ENCODE measurements around the gene KCTD1.

The KCTD1 gene

GRCh38 chr18:26548415-26549262, at the start of gene KCTD1:
Gene KCTD1, minus strand, starts transcription at chr18:26548553. Its CDS starts 17 bp downstream, at chr18:26548536.
- peak; percentile 70 for DNase-seq (ENCODE audit: low spot score)

DNA sequence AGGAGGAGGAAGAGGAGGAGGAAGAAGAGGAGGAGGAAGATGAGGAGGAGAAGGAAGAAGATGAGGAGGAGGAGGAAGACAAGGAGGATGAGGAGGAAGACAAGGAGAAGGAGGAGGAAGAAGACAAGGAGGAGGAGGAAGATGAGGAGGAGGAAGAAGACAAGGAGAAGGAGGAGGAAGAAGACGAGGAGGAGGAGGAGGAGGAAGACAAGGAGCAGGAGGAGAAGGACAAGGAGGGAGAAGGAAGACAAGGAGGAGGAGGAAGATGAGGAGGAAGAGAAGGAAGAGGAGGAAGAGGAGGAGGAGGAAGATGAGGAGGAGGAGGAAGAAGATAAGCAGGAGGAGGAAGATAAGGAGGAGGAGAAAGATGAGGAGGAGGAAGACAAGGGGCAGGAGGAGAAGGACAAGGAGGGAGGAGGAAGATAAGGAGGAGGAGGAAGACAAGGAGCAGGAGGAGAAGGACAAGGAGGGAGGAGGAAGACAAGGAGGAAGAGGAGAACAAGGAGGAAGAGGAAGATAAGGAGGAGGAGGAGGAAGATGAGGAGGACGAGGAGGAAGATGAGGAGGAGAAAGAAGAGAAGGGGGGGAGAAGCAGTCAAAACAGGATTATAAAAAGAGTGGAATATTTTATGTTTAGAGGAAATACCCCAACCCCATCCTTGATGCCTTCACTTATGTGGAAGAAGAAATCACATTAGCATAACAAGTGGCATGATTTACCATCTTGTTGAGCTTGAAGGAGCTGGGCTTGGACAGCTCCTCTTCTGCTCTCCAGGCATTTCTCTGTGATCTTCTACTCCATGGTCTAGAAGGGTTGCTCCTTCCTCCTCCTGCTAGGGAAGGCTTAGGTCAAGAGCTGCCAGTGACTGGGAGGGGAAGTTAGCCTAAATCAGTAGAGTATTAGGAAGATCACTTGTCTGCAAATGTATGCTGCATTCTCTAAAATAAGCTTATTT, 45.3 kb upstream of the KCTD1 start:
- DNase-seq (ENCODE audit: low spot score) = no peak

- no peak for DNase-seq (ENCODE audit: low spot score)
Measured at GRCh38 chr18:26584745-26585144, 36.4 kb upstream of the KCTD1 start.

DNA sequence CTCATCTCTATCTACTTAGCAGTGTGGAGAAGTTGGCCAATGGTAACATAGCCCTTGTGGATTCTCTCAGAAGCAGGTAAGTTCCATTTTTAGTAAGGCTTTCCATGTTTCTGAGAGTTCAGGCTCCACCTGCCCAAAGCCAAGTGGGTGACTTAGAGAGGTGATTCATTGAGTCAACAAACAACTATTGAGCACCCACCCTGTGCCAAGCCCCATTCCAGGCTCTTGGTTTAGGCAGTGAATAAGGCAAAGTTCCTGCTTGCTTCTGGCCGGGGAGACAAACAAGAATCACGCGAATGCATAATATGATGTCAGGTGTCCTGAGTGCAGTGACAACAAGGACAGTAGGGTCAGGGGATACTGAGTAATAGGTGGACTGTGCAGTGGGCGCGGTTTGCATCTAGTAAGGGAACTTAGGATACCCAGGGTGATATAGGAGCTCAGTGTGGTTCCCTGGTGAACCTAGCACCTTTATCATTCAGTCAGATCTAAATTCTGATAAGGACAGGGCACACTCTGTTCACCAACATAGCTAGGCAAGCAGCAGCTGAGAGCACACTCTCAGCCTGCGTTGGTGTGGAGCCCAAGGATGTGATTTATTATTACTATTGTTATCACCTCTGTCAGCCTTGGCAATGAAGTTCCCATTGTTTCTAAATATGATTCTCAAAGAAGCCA, 31.7 kb upstream of the KCTD1 start:
- DNase-seq (ENCODE audit: low spot score) = no peak

DNA sequence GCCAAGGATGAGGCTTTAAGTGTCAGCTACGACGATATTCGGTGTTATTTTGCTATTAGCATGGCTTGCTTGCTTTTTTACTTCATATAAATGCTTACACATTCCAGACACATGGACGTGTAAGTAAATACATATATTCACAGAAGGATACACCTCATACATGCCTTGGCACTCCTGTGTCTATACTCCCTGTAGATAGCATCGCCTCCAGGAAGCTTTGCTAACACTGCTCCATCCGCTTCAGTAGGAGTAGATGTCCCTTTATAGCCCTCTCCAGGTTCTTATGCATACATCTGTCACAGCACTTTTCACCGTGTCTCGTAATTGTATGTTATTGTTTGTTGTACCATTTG, 27.5 kb upstream of the KCTD1 start:
- DNase-seq (ENCODE audit: low spot score) = no peak

DNA sequence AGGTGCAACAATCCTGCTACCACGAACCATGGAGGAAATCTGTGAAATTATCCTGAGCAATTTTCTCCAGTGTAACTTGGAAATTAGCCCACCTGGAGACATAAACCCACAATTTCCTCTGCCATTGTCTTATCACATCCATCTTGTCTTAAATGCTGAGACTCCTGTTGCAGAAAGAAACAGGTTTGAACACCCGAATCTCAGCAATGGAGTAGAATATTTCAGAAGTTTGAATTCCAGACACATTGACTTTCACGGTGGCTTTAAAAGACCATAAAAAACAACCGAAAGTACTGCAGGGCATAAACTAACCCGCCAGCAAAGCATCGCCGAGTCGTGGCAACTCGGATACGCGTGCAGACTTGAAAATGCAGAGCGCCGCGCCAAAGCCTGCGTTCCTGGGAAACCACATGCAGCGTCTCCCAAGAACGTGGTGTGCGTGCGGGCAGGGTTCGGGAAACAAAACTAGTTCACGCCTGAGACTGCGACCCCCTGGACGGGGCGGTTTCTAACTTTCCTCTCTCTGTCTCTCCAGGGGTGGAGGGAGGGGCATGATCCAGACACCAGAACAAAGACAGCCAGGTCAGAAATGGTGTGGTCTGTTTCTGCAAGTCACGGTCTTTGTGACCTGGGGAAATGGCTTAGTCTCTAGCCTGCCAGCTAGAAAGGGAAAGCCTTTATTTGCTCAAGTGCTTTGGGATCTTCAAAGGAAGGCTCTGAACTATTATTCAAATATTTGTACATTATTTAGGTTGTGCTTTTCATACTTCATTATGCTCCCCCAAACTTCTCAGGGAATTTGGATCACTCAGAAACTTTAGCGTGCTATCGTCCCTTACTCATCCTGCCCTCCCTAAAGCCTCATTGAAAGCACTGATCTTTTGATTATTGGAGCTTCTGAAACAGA, 26.9 kb upstream of the KCTD1 start:
- peak; percentile 7 for DNase-seq (ENCODE audit: low spot score)

DNA sequence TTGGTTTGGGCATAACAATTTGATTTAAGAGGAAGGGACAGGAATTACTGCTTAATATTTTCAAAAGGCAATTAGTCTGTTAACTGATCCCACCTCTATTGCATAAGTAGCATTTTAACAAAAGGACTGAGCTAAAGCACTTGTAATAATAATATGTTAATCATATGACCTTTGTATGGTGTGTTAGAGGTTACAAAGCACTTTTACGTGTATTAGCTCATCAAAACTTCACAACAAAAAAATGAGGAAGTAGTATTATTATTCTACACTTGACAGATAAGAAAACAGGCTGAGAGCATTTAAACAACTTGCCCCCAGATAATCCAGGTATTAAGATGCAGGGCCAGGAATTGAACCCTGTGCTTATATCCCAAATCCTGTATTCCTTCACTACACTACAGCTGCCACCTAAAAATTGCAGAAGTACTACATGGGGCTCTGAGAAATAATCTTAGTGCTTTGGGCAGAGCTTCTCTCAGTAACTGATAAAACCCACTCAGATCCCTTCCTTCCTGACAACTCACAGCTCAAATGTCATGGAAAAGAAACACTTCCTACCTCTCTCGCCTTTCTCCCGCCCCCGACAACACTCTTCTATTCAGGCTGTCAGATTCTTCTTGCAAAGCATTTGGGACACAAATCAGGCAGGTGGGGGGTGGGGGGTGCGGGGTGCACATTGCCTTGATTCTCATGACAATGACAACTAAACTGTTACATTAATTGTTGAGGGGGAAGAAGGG, 20.7 kb upstream of the KCTD1 start:
- no peak for DNase-seq (ENCODE audit: low spot score)

- no peak for DNase-seq (ENCODE audit: low spot score)
Measured at GRCh38 chr18:26568513-26568912, 20.2 kb upstream of the KCTD1 start.

- DNase-seq (ENCODE audit: low spot score) = no peak
Measured at GRCh38 chr18:26566874-26567555, 18.7 kb upstream of the KCTD1 start.

DNA sequence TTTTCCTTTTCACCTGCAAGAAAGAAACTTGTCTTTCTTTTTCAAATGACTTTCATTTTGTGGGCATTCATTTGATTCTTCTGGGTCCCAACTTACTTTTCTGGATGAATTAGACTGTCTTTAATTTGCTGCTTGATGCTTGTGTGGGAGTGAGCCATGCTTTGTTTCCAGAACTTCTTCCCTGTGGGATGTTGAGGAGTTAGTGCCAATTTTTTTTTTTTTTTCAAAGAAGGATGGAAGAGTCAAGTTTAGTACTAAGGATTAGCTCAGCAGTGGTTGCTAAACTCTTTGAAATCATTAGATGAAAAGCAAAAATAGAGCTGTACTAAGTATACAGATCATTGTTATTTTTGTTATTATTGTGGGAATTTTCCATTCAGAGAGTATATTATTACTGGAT, 17.2 kb upstream of the KCTD1 start:
- DNase-seq (ENCODE audit: low spot score) = no peak

DNA sequence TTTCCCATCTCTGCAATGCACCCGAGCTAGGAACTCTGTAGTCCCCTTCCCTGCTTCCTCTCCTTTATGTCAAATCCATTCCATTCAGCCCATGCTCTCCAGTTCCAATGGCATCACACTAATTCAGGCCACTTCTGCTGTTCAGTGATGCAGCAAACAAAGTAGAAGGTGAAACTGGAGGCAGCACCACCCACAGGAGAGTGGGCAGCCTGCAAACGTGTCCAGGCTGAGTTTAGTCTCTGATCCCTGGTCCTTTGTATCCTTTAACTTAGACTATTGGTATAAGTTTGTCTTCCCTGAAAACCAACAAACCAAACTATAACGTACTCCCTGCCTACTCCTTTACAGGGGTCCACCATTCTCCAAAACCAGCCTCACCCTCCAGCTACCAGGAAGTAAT, 14.7 kb upstream of the KCTD1 start:
- DNase-seq (ENCODE audit: low spot score) = no peak

DNA sequence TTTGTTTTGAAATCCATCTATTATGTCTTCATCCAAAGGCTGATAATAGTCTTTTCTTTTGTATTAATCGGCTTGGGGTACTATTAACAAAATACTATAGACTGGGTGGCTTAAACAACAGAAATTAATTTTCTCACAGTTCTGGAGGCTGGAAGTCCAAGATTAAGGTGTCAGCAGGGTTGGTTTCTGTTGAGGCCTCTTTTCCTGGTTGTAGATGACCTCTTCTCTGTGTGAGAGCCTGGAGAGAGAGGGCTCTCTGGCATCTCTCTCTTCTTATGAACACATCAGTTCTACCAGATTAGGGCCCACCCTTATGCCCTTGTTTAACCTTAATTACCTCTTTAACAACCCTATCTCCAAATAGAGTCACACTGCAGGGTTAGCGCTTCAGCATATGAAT, 14.2 kb upstream of the KCTD1 start:
- no peak for DNase-seq (ENCODE audit: low spot score)

DNA sequence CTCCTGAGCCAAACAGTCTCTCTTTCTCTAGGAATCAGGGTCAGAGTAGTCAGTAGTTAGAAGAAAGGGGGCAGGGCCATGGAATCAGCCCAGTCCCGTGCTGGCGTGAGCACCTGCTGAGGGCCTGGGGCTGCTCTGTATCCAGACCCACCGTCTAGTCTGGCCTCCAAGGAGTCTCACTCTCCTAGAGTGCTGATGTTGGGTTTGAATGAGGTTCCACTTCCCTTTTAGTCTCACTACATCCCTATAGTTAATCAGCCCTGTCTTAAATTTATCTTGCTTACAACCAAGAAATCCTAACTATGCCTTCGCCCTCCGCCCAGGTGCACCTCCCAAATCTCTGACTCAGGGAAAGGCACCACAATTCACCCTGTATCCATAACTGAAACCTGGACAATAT, 13.4 kb upstream of the KCTD1 start:
- no peak for DNase-seq (ENCODE audit: low spot score)

DNA sequence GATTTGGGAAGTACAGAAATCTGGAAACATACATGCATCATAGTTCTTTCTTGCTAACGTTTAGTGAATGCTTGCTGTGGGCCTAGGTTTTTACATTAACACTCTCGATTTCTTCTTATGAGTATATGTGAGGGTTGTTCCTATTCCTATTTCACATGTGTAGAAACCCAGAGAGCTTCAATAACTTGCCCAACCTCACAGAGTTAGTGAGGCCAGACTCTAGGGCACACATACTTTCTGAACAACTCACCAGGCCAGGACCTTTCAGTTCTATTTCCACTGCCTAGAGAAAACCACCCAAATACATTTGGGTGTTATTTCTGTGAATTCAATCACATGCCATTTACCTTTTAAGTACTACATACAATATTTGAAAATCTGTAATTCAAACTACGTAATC, 8.2 kb upstream of the KCTD1 start:
- DNase-seq (ENCODE audit: low spot score) = no peak

DNA sequence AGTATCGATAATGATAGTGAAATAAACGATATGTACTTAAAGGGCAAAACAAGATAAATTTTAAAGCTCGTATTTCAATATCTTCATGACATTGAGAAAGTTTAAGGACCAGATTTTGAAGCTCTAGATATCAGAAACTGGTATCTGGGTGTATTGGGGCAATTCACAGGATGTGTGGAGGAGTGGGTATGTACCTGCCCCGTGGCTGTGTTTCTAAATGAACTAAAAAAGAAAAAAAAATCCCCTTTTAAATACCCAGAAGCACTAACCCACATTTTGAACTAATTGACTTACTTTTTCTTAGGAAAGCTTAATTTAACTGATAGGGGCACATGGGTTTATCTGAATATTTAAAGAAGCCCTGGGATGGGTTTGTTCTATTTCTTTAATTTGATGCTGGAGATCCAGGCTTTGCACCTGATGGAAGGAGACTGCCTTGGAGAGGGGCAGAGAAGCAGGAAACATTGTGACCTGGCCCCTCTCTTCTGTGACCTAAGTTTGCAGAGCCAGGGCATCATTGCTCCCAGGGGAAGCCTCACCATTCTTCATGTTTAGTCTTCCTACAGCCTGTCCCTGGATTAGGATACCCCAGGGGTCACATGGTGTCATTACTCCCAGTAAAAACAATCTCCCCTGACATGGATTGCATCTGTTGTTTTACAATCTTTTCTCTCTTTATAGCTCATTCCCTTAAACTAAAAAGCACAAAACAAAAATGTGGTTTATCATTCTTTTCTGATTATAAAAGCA, 7.6 kb upstream of the KCTD1 start:
- no peak for DNase-seq (ENCODE audit: low spot score)

DNA sequence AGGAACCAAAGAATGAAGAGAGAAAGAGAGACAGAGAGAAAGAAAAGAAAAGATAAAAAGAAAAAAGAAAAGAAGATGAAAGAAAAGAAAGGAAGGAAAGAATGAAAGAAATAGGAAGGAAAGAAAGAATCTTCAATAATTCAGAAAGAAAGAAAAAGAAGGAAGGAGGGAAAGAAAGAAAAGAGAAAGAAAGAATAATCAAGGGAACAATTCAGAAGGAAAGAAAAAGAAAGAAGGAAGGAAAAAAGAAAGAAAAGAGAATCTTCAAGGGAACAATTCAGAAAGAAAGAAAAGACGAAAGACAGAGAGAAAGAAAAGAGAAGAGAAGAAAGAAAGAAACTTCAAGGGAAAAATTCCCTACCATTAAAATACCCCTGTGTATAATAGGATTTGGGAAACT, 5.6 kb upstream of the KCTD1 start:
- DNase-seq (ENCODE audit: low spot score) = no peak

DNA sequence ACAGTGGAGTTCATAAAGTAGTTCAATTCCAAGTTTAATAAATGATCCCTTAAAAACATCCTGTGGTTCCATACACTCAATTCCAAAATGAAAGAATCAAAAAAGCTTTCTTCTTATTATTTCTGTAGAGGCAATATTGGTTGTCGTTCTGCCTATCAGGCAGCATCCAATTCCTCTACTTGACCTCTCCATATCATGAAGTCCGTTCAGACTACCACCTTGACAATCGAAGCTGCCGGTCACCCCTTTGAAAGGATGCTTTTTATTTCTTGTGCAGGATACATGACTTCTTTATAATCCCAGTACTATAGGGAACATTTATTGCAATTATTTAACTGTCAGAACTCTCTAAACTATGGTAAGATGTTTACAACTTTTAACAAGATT, 3.3 kb upstream of the KCTD1 start:
- no peak for DNase-seq (ENCODE audit: low spot score)

- DNase-seq (ENCODE audit: low spot score) = no peak
Measured at GRCh38 chr18:26550998-26551694, 2.8 kb upstream of the KCTD1 start.
